Measurements from ENCODE around the gene MYRIP. TPM values are rescaled to one million over a fixed set of nuclear protein-coding genes. Genes with fewer than 3 reads are reported as not detected.

MYRIP gene
- total RNA-seq, 4 donors from 2014 or later, result 0.66 to 3.1 (median 2.6) TPM

DNA sequence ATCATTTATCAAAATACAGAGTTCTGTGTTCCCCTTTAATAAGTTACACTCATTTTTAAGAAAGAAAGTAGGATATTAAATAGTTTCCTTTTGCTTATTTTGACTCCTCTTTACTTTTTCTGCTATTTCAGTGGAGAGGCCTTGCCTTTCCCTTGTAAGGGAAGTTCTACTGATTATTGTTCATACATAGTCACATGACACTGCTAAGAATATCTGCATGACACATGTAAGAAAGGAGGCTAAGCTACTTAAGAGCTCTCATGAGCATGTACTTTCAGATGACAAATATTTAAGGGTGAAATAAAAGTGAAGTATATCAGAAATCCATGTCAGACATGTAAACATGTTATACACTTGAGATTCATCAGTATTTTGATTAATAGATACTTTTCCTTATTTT is 39.0 kb downstream of the MYRIP start:
- H3K9me3 ChIP-seq, result no peaks in the 10 kb centered on the region
- DNase-seq, result no peak
- no peaks in the 10 kb centered on the region for H3K27me3 ChIP-seq
- intact Hi-C loops (cut with DNase I), result no loop called here
- TF ChIP-seq CTCF (IDR thresholded peaks at IDR 0.05) (no peak), POLR2A (IDR thresholded peaks at IDR 0.05) (no peak)
- H3K4me3 ChIP-seq, result no peak overlapping the region
- H3K4me1 ChIP-seq, result no peaks in the 10 kb centered on the region
- no peaks in the 10 kb centered on the region for H3K36me3 ChIP-seq
- no peak overlapping the region for H3K27ac ChIP-seq

DNA sequence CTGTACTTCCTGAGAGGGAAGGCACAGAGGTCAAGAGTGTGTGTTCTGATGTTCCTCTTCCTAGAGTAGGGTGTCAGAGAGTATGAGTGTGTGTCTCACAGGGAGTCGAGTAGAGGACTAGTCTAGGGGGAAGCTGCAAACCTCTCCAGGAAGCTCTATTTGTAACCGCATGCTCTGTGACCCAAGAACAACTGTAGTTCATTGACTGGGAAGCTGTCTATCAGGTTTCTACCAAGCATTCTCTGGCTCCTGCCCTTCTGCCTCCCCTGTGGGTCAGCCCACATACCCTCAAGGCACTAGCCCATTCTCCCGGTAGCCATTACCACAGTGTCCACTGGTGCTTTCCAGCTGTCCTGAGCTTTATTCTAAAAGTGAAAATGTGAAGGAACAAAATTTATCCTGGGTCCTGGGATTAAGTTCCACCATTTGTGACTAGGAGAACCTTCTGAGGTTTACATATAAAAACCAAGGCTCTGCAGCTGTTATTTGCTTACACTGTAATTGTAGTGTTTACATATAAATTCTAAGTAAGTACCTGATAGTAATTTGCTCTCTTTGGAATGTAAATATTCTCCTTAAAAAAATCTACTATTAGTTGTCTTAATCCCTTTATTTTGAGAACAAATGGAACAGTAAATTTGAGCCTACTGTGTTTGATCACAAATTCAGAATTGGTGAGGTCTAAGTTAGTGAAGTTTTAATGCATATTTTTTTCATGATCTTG is 40.7 kb downstream of the MYRIP start:
- Histone ChIP-seq H3K36me3 (no peaks in the 10 kb centered on the region), H3K4me1 (no peaks in the 10 kb centered on the region), H3K4me3 (no peak overlapping the region), H3K27ac (no peak overlapping the region), H3K27me3 (no peaks in the 10 kb centered on the region), H3K9me3 (no peaks in the 10 kb centered on the region)
- 44 to 55% methylated on average over 3 of the region's 3 CpGs for WGBS, 2 donors
- TF ChIP-seq POLR2A (IDR thresholded peaks at IDR 0.05) (no peak), CTCF (IDR thresholded peaks at IDR 0.05) (no peak)
- intact Hi-C loops (cut with DNase I), result no loop called here
- no peak for DNase-seq

GRCh38 chr3:39850716-39851032 is 41.3 kb downstream of the MYRIP start:
- 36 to 62% methylated on average over 2 of the region's 2 CpGs for WGBS, 2 donors
- H3K4me3 ChIP-seq, result no peak overlapping the region
- no peak for DNase-seq

GRCh38 chr3:39855517-39855916 is 46.1 kb downstream of the MYRIP start:
- H3K27ac ChIP-seq, result no peak overlapping the region
- no peaks in the 10 kb centered on the region for H3K36me3 ChIP-seq
- DNase-seq, result no peak
- TF ChIP-seq POLR2A (IDR thresholded peaks at IDR 0.05) (no peak), CTCF (IDR thresholded peaks at IDR 0.05) (no peak)
- no peak overlapping the region for H3K4me3 ChIP-seq
- 89 to 100% methylated on average over 3 of the region's 3 CpGs for WGBS, 2 donors
- H3K9me3 ChIP-seq, result no peaks in the 10 kb centered on the region
- H3K27me3 ChIP-seq, result no peaks in the 10 kb centered on the region
- no peaks in the 10 kb centered on the region for H3K4me1 ChIP-seq
- intact Hi-C loops (cut with DNase I), result no loop called here

More at GRCh38 chr3:39850716-39851032, 41.3 kb downstream of the MYRIP start:
- Histone ChIP-seq H3K9me3 (no peaks in the 10 kb centered on the region), H3K36me3 (no peaks in the 10 kb centered on the region), H3K27me3 (no peaks in the 10 kb centered on the region), H3K4me1 (no peaks in the 10 kb centered on the region), H3K27ac (no peak overlapping the region)
- no peak for TF ChIP-seq CTCF (IDR thresholded peaks at IDR 0.05)
- no peak for TF ChIP-seq POLR2A (IDR thresholded peaks at IDR 0.05)
- intact Hi-C loops (cut with DNase I), result no loop called here

GRCh38 chr3:39869890-39870289 is 60.5 kb downstream of the MYRIP start:
- Histone ChIP-seq H3K27me3 (no peaks in the 10 kb centered on the region), H3K27ac (no peak overlapping the region), H3K4me3 (no peak overlapping the region), H3K4me1 (no peaks in the 10 kb centered on the region), H3K36me3 (no peaks in the 10 kb centered on the region), H3K9me3 (no peaks in the 10 kb centered on the region)
- no peak for TF ChIP-seq POLR2A (IDR thresholded peaks at IDR 0.05)
- no peak for TF ChIP-seq CTCF (IDR thresholded peaks at IDR 0.05)
- DNase-seq, result no peak
- intact Hi-C loops (cut with DNase I), result no loop called here
- WGBS, 2 donors, result 62 to 86% methylated on average over 2 of the region's 2 CpGs
